Amniotic epithelial cell (primary cell): ENCODE results near the gene AHDC1.
"Not testable (repeated sequence)": the region's sequence is repeated elsewhere in the genome, so short reads cannot be mapped to it uniquely, and the experiment has no call there.

Experiments
- DNase-seq: peaks from one replicate; pipeline ENCODE4 v3.0.0-alpha.2; 2010; ENCODE audit warnings: low read depth

AHDC1 gene, protein sequence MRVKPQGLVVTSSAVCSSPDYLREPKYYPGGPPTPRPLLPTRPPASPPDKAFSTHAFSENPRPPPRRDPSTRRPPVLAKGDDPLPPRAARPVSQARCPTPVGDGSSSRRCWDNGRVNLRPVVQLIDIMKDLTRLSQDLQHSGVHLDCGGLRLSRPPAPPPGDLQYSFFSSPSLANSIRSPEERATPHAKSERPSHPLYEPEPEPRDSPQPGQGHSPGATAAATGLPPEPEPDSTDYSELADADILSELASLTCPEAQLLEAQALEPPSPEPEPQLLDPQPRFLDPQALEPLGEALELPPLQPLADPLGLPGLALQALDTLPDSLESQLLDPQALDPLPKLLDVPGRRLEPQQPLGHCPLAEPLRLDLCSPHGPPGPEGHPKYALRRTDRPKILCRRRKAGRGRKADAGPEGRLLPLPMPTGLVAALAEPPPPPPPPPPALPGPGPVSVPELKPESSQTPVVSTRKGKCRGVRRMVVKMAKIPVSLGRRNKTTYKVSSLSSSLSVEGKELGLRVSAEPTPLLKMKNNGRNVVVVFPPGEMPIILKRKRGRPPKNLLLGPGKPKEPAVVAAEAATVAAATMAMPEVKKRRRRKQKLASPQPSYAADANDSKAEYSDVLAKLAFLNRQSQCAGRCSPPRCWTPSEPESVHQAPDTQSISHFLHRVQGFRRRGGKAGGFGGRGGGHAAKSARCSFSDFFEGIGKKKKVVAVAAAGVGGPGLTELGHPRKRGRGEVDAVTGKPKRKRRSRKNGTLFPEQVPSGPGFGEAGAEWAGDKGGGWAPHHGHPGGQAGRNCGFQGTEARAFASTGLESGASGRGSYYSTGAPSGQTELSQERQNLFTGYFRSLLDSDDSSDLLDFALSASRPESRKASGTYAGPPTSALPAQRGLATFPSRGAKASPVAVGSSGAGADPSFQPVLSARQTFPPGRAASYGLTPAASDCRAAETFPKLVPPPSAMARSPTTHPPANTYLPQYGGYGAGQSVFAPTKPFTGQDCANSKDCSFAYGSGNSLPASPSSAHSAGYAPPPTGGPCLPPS (N-terminal part only)

DNA sequence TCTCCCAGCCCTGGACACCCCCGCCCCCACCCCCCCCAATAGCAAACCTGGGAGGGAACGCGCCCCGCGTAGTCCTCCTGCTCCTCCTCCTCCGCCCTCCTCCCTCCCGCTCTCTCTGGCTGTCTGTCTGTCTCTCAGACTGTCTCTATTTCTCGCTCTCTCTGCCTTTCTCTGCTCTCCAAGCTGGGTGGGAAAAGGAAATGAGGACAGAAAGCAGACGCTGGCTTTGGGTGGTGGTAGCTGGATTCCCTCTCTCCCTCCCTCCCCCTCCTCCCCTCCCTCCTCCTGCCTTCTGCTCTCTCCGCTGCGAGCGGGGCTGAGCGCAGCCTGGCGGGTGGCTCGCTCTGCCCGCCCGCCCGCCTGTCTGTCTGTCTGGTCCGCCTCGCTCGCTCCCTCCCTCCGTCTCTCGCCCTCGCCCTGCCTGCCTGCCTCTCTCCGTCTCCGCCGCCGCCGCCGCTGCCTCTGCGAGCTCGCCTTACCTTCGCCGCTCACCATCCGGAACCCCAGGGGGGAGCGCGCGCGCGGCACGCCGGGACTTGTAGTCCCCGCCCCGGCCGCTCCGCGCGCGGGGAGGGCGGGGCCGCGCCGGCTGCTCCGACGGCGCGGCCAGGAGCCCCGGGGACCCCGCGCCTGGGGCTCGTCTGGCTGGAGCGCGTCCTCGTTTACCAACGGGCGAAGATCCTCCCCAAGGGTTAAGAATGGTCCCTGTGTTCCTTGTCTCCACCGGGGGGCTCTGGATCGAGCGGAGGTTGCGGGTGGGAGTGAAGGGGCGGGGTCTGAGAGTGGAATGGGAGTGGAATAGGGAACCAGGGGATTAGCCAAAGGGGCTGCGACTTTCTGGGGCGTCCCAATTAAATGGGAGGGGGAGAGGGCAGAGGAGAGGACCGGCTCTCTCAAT lies at the start of gene AHDC1:
TSS of gene AHDC1 (minus strand) at position 464 of the 898 bp plus-strand sequence. CDS start 52,029 bp downstream, outside the sequence.
- DNase-seq: peak; percentile 87

DNA sequence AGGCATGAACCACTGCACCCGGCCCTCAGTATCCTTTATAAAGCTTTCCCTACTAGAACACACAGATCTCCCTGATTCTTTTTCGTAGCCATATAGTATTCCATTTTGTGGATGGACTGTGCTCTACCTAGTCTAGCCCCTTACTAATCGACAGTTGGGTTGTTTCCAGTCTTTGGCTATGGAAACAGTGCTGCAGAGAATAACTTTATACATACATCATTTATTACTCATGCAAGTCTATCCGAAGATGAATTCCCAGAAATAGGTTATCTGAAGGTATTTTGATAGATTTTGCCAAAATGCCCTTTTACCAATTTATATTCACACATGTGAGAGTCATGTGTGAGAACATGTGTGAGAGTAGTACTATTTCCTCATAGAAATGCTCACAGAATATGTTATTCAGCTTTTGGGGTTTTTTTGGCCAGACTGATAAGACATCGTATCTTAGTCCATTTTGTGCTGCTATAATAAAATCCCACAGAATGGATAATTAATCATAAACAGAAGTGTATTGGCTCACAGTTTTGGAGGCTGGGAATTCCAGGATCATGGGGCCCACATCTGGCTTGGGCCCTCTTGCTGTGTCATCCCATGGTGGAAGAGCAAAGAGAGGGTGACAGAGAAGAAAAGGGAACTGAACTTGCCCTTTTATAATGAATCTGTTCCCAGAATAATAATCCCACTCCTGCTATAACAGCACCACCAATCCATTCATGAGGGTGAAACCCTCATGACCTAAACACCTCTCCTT lies 48.3 kb upstream of the AHDC1 start:
- DNase-seq: no peak

DNA sequence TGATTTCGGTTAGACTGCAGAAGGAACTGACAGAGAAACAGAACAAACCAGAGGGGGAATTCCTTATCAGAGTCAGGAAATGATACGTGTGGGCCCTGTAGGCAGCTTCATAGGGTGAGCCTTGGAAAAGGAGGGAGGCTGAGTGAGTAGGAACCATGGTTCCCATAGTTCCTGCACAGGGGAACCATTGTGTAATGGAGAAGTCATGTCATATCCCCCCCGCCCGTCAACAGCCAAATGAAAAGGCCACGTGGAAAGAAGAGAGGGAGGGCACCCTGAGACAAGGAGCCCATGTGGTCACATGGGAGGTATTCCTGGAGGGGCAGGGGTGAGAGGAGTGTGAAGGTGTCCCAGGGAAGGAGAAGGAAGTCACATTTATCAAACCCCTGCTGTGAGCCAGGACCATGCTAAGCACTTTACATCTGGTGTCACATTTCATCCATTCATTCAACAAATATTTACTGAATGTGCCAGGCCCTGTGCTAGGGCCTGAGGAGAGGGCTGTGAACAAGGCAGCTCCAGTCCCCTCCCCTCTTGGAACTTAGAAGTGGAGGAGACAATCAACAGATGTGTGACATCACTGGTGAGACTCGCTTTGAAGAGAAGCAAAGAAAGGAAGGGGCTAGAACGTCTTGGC lies 46.7 kb upstream of the AHDC1 start:
- DNase-seq: peak; percentile 39

DNA sequence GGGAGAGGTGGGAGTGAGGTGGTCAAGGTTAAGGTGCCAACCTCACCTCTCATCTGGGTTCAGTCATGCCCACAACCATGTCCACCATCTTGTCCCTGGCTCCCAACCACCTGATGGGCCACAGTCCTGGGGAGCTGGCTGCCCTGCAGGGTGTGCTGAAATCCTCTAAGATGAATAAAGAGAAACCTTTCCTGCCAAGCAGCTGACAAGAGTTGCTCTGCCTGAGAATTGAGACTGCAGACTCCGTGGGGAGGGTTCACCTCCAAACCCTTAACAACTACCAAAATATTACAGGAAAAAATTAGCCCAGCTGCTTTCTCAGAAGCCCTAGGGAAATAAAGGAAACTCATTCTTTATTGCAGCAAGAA lies 46.2 kb upstream of the AHDC1 start:
- DNase-seq: no peak

DNA sequence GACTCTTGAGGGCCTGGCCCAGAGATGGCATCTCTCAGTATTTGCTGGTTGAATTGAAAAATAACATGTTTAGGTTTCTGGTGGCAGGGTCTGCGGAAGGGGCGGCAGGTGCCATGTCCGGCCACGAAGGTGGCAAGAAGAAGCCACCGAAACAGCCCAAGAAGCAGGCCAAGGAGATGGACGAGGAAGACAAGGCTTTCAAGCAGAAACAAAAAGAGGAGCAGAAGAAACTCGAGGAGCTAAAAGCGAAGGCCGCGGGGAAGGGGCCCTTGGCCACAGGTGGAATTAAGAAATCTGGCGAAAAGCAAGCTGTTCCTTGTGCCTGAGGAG lies 45.3 kb upstream of the AHDC1 start:
- DNase-seq: no peak

DNA sequence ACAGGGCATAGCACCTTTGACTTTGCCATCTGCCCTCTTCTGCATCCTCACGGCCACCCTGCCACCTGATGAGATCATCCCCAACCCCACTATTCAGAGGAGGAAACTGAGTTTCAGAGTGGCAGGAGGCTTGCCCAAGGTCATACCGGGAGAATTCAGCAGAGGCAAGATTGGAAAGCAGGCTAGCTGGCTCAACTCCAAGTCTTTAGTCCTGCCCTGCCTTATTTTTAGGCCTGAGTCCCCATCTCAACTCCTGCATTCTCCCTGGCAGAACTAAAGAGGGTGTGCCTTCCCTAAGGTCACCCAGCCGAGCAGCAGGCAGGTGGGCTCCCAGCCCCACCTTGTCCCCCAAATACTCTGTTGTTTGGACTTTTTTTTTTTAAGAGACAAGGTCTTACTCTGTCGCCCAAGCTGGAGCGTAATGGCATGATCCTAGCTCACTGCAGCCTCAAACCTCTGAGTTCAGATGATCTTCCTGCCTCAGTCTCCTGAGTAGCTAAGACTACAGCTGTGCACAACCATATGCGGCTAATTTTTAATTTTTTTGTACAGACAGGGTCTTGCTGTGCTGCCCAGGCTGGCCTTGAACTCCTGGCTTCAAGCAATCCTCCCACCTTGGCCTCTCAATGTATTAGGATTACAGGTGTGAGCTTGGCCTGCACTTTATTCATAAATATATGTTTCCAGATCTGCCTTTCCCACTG lies 44.8 kb upstream of the AHDC1 start:
- DNase-seq: no peak

DNA sequence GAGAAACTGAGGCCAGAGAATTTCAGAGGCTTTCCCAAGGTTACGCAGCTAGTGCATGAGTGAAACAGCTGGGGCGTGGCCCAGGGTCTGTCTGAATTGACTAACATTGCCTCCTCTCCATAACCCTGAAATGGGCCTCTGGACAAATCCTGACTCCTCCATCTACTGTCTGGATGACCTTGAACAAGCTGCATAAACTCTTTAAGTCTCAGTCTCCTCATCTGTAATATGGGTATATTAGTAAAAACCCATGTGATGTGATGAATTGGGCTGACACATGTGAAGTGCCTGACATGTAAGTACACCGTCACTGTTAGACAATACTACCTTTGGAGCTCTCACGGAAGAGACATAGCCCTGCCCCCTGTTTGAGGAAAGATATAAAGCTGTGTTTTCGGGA lies 43.4 kb upstream of the AHDC1 start:
- DNase-seq: no peak

DNA sequence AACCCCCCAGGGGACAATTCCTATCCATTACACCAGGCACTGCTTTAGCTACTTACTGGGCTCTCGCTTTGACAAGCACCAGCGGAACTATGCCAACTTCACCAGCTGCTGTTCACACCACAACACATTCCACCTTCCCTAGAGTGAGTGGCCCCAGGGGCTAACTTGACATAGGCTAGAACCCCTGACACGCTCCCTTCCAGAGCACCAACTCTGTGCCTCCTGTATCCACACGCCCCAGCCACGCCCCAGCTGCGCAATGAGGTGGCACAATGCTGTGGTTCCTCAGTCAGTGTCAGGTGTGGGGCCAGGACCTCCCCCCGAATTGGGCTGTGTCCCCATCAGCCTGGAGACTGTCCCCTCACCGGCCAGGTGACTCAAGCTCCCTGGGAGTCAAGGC lies 42.7 kb upstream of the AHDC1 start:
- DNase-seq: no peak

DNA sequence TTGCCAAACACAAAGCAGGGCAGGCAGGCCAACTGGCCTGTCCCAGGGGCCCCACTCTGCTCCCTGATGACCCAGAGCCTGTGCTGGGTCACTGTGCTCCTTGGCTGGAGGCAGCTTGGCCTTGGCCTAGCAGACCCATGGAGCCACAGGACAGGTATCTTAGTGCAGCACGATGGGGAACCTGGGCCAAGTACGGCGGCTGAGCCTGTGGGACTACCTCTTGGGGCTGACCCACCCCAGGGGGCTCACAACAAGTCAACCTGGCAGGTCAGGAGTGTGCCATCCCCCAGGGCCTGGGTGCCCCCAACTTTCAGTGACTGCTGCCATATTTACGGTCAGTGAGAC lies 41.1 kb upstream of the AHDC1 start:
- DNase-seq: no peak

DNA sequence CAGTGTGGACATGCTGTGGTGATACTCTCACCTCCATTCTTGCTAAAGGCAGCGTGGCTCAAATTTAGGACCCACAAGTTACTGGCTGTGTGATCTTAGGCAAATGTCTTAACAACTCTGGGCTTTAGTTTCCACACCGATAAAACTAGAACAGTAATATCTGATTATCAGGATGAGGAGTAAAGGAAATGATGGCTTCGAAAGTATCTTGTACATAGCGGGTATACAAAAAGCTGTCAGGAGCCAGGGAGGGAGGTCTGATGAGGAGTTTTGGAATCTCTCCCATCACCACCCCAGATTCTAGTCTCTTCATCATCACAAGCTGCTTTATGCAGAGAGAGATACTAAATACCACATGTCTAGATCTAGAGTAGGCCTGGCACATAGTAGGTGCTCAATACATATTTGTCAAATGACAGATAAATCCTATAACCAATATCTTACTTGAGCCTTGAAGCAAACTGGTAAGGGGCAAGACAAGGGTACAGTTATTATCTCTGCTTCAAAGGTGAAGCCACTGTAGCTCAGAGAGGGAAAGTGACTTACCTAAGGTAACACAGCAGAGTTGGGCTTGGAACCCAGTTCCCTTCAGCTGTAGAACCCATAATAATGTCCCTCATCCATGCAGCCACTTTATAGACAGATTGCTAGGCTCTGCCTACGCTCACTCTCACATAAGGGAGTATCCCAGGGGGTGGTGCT lies 40.6 kb upstream of the AHDC1 start:
- no peak for DNase-seq

DNA sequence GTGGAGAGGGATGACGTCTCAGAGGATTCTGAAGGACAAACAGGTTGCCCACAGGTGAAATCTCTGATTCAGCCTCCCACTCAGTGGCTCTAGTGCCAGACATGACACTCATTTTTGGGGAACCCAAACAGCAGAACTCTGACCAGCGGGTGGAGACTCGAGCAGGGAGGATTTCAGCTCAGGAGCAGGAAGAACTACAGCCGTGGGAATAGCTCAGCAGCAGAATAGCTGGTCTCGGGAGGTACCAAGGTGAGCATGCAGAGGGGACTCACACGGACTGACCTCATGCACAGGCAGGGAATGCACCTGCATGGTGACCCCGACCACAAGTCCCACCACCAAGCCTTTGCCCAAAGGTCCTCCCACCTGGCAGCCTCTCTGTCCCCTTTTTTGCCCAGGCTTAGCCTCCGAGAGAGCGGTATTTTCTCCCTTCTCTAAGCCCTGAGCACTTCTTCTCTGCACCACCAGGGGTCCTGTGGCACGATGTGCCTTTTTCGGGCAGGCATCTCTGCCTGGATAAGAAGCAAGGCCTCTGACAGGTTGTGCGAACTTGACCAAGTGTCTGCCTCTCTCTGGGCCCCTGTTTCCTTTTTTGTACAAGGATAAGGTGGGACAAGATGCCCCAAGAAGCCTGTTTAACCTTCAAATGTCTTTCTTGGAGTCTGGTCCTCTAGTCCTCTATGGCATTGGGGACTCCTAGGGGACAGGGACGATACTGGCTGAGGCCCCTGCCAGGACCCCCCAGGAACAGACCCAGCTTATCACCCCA lies 39.8 kb upstream of the AHDC1 start:
- DNase-seq: peak; percentile 46

DNA sequence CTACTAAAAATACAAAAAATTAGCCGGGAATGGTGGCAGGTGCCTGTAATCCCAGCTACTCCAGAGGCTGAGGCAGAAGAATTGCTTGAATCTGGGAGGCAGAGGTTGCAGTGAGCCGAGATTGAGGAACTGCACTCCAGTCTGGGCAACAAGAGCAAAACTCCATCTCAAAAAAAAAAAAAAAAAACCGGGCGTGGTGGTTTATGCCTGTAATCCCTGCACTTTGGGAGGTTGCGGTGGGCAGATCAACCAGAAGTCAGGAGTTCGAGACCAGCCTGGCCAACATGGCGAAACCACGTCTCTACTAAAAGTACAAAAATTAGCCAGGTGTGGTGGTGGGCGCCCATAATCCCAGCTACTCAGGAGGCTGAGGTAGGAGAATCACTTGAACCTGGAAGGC lies 36.6 kb upstream of the AHDC1 start:
- not testable (repeated sequence) for DNase-seq

DNA sequence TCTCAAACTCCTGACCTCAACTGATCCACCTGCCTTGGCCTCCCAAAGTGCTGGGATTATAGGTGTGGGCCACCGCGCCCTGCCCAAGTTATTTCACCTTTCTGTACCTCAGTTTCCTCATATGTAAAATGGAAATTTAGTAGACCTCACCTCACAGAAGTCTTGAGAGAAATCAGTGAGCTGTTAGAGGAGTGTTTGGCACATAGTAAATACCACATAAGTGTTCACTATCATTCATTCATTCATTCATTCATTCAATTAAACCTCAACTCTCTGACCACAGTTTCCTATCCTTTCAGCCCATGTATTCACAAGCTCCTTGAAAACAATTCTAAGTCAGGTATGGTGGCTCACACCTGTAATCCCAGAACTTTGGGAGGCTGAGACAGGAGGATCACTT lies 34.9 kb upstream of the AHDC1 start:
- DNase-seq: no peak

DNA sequence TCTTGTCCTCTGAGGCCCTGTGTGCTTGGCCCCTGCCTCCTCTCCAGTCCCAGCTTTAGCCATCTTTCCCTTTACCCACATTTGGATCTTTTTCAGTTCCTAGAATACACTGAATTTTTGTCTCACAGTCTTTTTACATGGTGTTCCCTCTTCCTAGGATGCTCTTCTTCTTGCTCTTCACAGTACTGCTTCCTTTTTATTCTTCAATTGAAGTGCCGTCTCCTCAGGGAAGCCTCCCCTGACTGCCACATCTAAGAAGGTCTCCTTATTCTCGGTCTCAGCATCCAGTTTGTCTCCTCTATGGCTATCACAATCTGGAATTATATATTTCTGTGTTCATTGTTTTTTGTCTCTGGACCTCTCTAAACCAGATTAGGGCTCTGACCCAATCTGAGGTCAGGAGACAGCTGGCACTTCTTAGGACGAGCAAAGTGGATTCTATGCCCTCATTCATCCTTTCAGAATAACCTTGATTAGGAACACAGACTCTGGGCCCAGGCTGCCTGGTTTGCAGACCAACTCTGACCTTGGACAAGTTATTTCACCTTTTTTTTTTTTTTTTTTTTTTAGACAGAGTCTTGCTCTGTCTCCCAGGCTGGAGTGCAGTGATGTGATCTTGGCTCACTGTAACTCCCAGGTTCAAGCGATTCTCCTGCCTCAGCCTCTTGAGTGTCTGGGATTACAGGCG lies 34.2 kb upstream of the AHDC1 start:
- no peak for DNase-seq

DNA sequence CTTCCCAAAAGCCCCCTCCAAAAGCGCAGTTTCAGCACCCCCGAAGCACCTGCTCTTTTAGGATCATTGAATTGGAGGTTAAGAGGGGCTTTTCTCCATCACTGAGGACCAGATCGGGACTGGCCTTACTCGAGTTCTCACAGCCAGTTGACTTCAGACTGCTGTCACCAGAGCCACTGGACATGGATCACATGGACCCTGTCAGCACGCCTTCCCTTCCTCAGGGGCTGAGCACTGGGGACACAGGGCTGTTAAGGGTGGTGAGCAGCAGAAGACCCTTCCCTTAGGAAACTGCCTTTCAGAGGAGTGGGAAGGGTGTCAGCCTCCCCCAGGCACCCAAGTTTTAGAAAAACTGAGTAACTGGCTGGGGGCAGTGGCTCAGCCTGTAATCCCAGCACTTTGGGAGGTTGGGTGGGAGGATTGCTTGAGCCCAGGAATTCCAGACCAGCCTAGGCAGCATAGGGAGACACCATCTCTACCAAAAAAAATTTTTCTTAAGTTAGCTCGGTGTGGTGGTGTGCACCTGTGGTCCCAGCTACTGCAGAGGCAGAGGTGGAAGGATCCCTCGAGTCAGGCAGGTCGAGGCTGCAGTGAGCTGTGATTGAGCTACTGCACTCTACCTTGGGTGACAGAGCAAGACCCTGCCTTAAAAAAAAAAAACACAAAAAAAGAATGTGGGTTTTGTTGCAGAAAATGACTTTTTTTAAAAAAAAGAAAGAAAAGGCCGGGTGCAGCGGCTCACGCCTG lies 31.6 kb upstream of the AHDC1 start:
- DNase-seq: no peak

DNA sequence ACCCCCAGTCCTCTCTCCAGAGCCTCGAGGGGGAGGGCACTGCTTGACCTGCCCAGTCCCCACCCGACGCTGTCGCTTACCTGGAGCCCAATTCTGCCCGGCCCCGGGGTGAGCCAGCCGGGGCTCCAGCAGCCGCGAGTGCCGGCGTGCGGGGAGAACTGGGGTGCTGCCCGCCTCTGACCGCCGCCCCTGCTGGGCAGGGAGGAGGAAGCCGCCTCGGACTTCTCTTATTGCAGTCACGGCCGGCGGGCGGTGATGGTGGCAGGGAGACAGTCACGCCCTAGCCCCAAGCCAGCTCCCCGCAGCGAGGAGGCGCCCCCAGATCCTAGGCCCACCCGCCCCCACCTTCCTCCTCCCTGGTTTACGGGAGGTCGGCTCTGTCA lies 31.0 kb upstream of the AHDC1 start, which contains the start of gene FGR:
TSS of gene FGR (minus strand) at position 201 of the 383 bp plus-strand sequence. CDS start 11,269 bp downstream, outside the sequence.
- no peak for DNase-seq
